Skin epidermis (tissue), 12 donors: ENCODE measurements around the gene NENF.

Experiments used
- H3K27ac ChIP-seq, 21 experiments: fragments of 200-600 bp; sonication (generic) in 11 of 21; one replicate each; pipeline ENCODE4 v1.5.0; 2020; ENCODE audit warnings: mild to moderate bottlenecking in 3 of 21, inconsistent platforms in 2 of 21, moderate library complexity in 2 of 21
- H3K4me3 ChIP-seq, 7 experiments: fragments of 200-600 bp; sonication (generic) in 2 of 7; one replicate each; pipeline ENCODE4 v1.5.0; 2020; ENCODE audit warnings: inconsistent platforms in 2 of 7, mild to moderate bottlenecking in 2 of 7, moderate library complexity in 1 of 7

Gene NENF

GRCh38 chr1:212430416-212430815, 2.3 kb upstream of the NENF start:
- no peak overlapping the region for H3K27ac ChIP-seq
- H3K4me3 ChIP-seq: no peak overlapping the region

GRCh38 chr1:212430955-212431394, 1.7 kb upstream of the NENF start:
- Histone ChIP-seq H3K27ac (no peak overlapping the region), H3K4me3 (no peak overlapping the region)

- Histone ChIP-seq H3K4me3 (no peak overlapping the region), H3K27ac (no peak overlapping the region)
Measured at GRCh38 chr1:212431644-212432043, 1.1 kb upstream of the NENF start.

GRCh38 chr1:212432272-212432660, 454 bp upstream of the NENF start:
- Histone ChIP-seq H3K27ac (peak overlapping the region in 13 of 21 experiments; percentile 12 to 94 (median 83)), H3K4me3 (peak overlapping the region; percentile 63 to 90 (median 79))

- Histone ChIP-seq H3K4me3 (peak overlapping the region; percentile 63 to 90 (median 79)), H3K27ac (peak overlapping the region in 14 of 21 experiments; percentile 58 to 95 (median 86))
Measured at GRCh38 chr1:212433577-212434462, 1.1 kb downstream of the NENF start.

GRCh38 chr1:212434992-212435391, 2.3 kb downstream of the NENF start:
- H3K27ac ChIP-seq: no peak overlapping the region
- no peak overlapping the region for H3K4me3 ChIP-seq

- H3K4me3 ChIP-seq: no peak overlapping the region
- no peak overlapping the region for H3K27ac ChIP-seq
Measured at GRCh38 chr1:212437179-212437798, 4.6 kb downstream of the NENF start.

GRCh38 chr1:212438831-212439237, 6.1 kb downstream of the NENF start:
- no peak overlapping the region for H3K27ac ChIP-seq
- H3K4me3 ChIP-seq: no peak overlapping the region

GRCh38 chr1:212440419-212440818, 7.7 kb downstream of the NENF start:
- H3K27ac ChIP-seq: no peak overlapping the region
- no peak overlapping the region for H3K4me3 ChIP-seq

GRCh38 chr1:212442408-212442807, 9.7 kb downstream of the NENF start:
- H3K4me3 ChIP-seq: no peak overlapping the region
- H3K27ac ChIP-seq: no peak overlapping the region

GRCh38 chr1:212446333-212446732, 13.6 kb downstream of the NENF start:
- Histone ChIP-seq H3K27ac (no peak overlapping the region), H3K4me3 (no peak overlapping the region)

- Histone ChIP-seq H3K27ac (no peak overlapping the region), H3K4me3 (no peak overlapping the region)
Measured at GRCh38 chr1:212447478-212447877, 14.8 kb downstream of the NENF start.

- Histone ChIP-seq H3K4me3 (no peak overlapping the region), H3K27ac (no peak overlapping the region)
Measured at GRCh38 chr1:212450331-212450881, 17.7 kb downstream of the NENF start.

GRCh38 chr1:212451416-212452322, 18.9 kb downstream of the NENF start:
- no peak overlapping the region for H3K4me3 ChIP-seq
- H3K27ac ChIP-seq: no peak overlapping the region

- peak overlapping the region in 1 of 21 experiments; percentile 56 for H3K27ac ChIP-seq
- no peak overlapping the region for H3K4me3 ChIP-seq
Measured at GRCh38 chr1:212452323-212453155, 19.8 kb downstream of the NENF start.

- H3K27ac ChIP-seq: peak overlapping the region in 1 of 21 experiments; percentile 56
- no peak overlapping the region for H3K4me3 ChIP-seq
Measured at GRCh38 chr1:212453156-212453857, 20.6 kb downstream of the NENF start.

- Histone ChIP-seq H3K4me3 (no peak overlapping the region), H3K27ac (no peak overlapping the region)
Measured at GRCh38 chr1:212454741-212455140, 22.0 kb downstream of the NENF start.

GRCh38 chr1:212455401-212455800, 22.7 kb downstream of the NENF start:
- Histone ChIP-seq H3K4me3 (no peak overlapping the region), H3K27ac (no peak overlapping the region)
